ENCODE data around the gene IL19. TPM values are rescaled to one million over a fixed set of nuclear protein-coding genes. Genes with fewer than 3 reads are reported as not detected.
A peak's percentile ranks its signal among the peaks of the same experiment; 100 is the strongest.

IL19 gene
- total and polyA plus RNA-seq, 9 of the 15 experiments (the other 6 are each of a cell fraction or from before 2014, with no cell fraction given) = not detected

GRCh38 chr1:206864939-206865671 lies 94.5 kb downstream of the IL19 start, which contains the start of gene IL20 (continued):
- TF ChIP-seq CTBP1 (IDR thresholded peaks at IDR 0.05; ENCODE audit: borderline replicate concordance) (peak; percentile 48; the same call in 1 of the 2 replicates), HBP1 (CRISPR knock-in tag; IDR thresholded peaks at IDR 0.05) (no peak), KDM1A (IDR thresholded peaks at IDR 0.05) (0 out of 4 replicates have a peak, but pooled peaks of 1 of the 2 experiments have one; percentile 13), NFIC (IDR thresholded peaks at IDR 0.05) (peak; percentile 36), CREM (IDR thresholded peaks at IDR 0.05; ENCODE audit: low read depth) (peak; percentile 77), SMARCA4 (IDR thresholded peaks at IDR 0.05) (no peak; the same call in 1 of the 2 replicates)

GRCh38 chr1:206866062-206866461 lies 95.5 kb downstream of the IL19 start:
- no peaks in the 10 kb centered on the region for H3K36me3 ChIP-seq (ENCODE audit: control insufficient read depth, insufficient read depth, low read length)
- H3K79me2 ChIP-seq (ENCODE audit: control insufficient read depth, insufficient read depth, low read length) = no peaks in the 10 kb centered on the region
- no peak overlapping the region for H3K4me3 ChIP-seq
- no peaks in the 10 kb centered on the region for H3K9me3 ChIP-seq (replicated peaks; ENCODE audit: control insufficient read depth, insufficient read depth, low read depth, low read length)
- ATAC-seq (no peak), FAIRE-seq (no peak), DNase-seq (ENCODE audit: extremely low read depth in 1 of 4, low spot score in 3 of 4) (no peak)
- H2AFZ ChIP-seq (ENCODE audit: low read depth, low read length) = no peak overlapping the region
- H3K4me1 ChIP-seq (replicated peaks in 1 of 2; ENCODE audit: control insufficient read depth in 2 of 2, insufficient read depth in 2 of 2, low read length in 2 of 2) = peaks cover 0 to 5% of the 10 kb centered on the region in 2 experiments; a peak in 2 of 5 replicates
- BruUV-seq (replicated peaks) = no TSS peak
- peaks cover 8 to 11% of the 10 kb centered on the region in 2 experiments; a peak in 4 of 5 replicates for H3K27me3 ChIP-seq (ENCODE audit: control insufficient read depth in 2 of 2, insufficient read depth in 2 of 2, low read length in 2 of 2)
- CTCF ChIA-PET (ENCODE audit: low intra/inter-chr PET ratio) = no interaction called here
- in situ Hi-C loops (cut with MboI) = no loop called here
- intact Hi-C loops (cut with micrococcal nuclease) = no loop called here
- H3K27ac ChIP-seq (ENCODE audit: extremely low read depth, low read depth, low read length) = no peak overlapping the region
- TF ChIP-seq ZEB2 (IDR thresholded peaks at IDR 0.05) (no peak), FOSL1 (tag; conservative IDR thresholded peaks at IDR 0.05) (0 out of 2 replicates have a peak, but pooled peaks have one; percentile 21), DEAF1 (CRISPR knock-in tag; IDR thresholded peaks at IDR 0.05) (0 out of 2 replicates have a peak, but pooled peaks have one; percentile 24), MCM7 (IDR thresholded peaks at IDR 0.05) (no peak), ESRRA (IDR thresholded peaks at IDR 0.05; ENCODE audit: borderline replicate concordance, low read depth) (no peak)
- WGBS (ENCODE audit: insufficient coverage, low coverage, missing lambda C conversion rate) = 0% methylated on average over 2 of the region's 2 CpGs
- POLR2A ChIA-PET = interaction anchor here (1.0 kb wide), 1 partner anchor 11 kb away, joined by 3 read pairs; no protein-coding TSS in a partner anchor
- no peak overlapping the region for H3K9ac ChIP-seq (ENCODE audit: insufficient read depth in 1 of 2, low read depth in 2 of 2, low read length in 2 of 2)
- no peaks in the 10 kb centered on the region for H4K20me1 ChIP-seq (replicated peaks; ENCODE audit: control insufficient read depth, insufficient read depth, low read length)
- H3K9me1 ChIP-seq (ENCODE audit: control insufficient read depth, insufficient read depth, low read length) = no peaks in the 10 kb centered on the region
- no peak overlapping the region for H3K4me2 ChIP-seq (ENCODE audit: insufficient read depth, low read length)

Measured in K562 (cell line).